ENCODE measurements around the gene PPP1R1A. TPM values are rescaled to one million over a fixed set of nuclear protein-coding genes. Genes with fewer than 3 reads are reported as not detected.

The PPP1R1A gene
- total RNA-seq, 4 donors from 2014 or later = 0.76 to 9.0 (median 2.4) TPM

- Histone ChIP-seq H3K27me3 (no peaks in the 10 kb centered on the region), H3K27ac (no peak overlapping the region), H3K9me3 (no peaks in the 10 kb centered on the region), H3K36me3 (no peaks in the 10 kb centered on the region), H3K4me1 (no peaks in the 10 kb centered on the region), H3K4me3 (no peak overlapping the region)
- DNase-seq = no peak
- TF ChIP-seq, protein P1, sequence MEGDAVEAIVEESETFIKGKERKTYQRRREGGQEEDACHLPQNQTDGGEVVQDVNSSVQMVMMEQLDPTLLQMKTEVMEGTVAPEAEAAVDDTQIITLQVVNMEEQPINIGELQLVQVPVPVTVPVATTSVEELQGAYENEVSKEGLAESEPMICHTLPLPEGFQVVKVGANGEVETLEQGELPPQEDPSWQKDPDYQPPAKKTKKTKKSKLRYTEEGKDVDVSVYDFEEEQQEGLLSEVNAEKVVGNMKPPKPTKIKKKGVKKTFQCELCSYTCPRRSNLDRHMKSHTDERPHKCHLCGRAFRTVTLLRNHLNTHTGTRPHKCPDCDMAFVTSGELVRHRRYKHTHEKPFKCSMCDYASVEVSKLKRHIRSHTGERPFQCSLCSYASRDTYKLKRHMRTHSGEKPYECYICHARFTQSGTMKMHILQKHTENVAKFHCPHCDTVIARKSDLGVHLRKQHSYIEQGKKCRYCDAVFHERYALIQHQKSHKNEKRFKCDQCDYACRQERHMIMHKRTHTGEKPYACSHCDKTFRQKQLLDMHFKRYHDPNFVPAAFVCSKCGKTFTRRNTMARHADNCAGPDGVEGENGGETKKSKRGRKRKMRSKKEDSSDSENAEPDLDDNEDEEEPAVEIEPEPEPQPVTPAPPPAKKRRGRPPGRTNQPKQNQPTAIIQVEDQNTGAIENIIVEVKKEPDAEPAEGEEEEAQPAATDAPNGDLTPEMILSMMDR (IDR thresholded peaks at IDR 0.05) = no peak
- TF ChIP-seq POLR2A (IDR thresholded peaks at IDR 0.05) = no peak
- intact Hi-C loops (cut with DNase I; ENCODE audit: low total_unique reads) = no loop called here
Observed at GRCh38 chr12:54595471-54595870, 7.0 kb upstream of the PPP1R1A start.

DNA sequence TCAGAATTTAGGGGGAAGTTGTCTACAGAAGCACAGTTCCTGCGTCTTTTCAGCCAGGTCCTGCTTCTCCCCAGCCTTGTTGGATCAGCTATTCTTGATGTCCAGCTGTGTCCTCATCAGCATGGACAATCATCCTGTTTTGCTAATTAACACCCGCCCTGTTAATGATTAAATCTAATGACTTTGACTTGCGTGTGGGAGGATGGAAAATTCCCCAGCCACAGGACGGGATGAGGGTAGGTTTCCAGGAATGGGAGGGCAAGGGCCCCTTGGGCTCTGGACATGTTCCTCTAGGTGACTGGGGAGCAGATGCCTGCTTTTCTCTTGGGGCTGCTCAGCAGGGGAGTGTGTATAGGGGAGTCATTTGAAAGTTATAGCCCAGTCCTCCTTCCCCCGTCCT, 5.3 kb upstream of the PPP1R1A start:
- Histone ChIP-seq H3K27me3 (no peaks in the 10 kb centered on the region), H3K4me1 (no peaks in the 10 kb centered on the region), H3K27ac (no peak overlapping the region), H3K36me3 (no peaks in the 10 kb centered on the region), H3K9me3 (no peaks in the 10 kb centered on the region), H3K4me3 (no peak overlapping the region)
- no peak for DNase-seq
- no peak for TF ChIP-seq POLR2A (IDR thresholded peaks at IDR 0.05)
- TF ChIP-seq, protein P1 (IDR thresholded peaks at IDR 0.05) = no peak
- intact Hi-C loops (cut with DNase I; ENCODE audit: low total_unique reads) = no loop called here

DNA sequence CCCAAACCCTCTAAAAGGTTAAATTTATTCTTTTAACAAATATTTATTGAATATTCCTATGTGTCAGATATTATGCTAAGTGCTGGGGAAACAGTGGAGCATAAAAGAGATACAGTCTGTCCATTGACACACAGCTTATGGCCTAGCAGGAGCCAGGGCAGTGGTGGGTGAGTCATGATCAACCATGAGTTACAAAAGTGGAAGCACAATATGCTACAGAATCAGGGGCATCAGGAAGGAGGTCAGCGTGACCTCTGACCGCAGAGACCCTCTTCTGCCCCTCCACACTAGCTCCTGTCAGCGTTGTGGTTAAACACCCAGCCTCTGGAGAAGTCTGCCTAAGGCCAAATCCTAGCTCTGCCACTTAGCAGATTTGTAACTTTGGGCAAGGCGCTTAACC, 4.7 kb upstream of the PPP1R1A start:
- H3K4me1 ChIP-seq = peaks cover 0 to 1% of the 10 kb centered on the region in 2 donors
- no peaks in the 10 kb centered on the region for H3K9me3 ChIP-seq
- intact Hi-C loops (cut with DNase I; ENCODE audit: low total_unique reads) = no loop called here
- no peaks in the 10 kb centered on the region for H3K36me3 ChIP-seq
- H3K4me3 ChIP-seq = no peak overlapping the region
- TF ChIP-seq POLR2A (IDR thresholded peaks at IDR 0.05) = no peak
- TF ChIP-seq, protein P1 (IDR thresholded peaks at IDR 0.05) = no peak
- H3K27me3 ChIP-seq = no peaks in the 10 kb centered on the region
- H3K27ac ChIP-seq = no peak overlapping the region
- DNase-seq = no peak

- Histone ChIP-seq H3K4me3 (no peak overlapping the region), H3K9me3 (no peaks in the 10 kb centered on the region), H3K27me3 (no peaks in the 10 kb centered on the region), H3K4me1 (peaks cover 0 to 9% of the 10 kb centered on the region in 2 donors), H3K27ac (no peak overlapping the region), H3K36me3 (no peaks in the 10 kb centered on the region)
- no peak for DNase-seq
- TF ChIP-seq, protein P1 (IDR thresholded peaks at IDR 0.05) = no peak
- TF ChIP-seq POLR2A (IDR thresholded peaks at IDR 0.05) = no peak
- intact Hi-C loops (cut with DNase I; ENCODE audit: low total_unique reads) = no loop called here
Observed at GRCh38 chr12:54592316-54592715, 3.9 kb upstream of the PPP1R1A start.

DNA sequence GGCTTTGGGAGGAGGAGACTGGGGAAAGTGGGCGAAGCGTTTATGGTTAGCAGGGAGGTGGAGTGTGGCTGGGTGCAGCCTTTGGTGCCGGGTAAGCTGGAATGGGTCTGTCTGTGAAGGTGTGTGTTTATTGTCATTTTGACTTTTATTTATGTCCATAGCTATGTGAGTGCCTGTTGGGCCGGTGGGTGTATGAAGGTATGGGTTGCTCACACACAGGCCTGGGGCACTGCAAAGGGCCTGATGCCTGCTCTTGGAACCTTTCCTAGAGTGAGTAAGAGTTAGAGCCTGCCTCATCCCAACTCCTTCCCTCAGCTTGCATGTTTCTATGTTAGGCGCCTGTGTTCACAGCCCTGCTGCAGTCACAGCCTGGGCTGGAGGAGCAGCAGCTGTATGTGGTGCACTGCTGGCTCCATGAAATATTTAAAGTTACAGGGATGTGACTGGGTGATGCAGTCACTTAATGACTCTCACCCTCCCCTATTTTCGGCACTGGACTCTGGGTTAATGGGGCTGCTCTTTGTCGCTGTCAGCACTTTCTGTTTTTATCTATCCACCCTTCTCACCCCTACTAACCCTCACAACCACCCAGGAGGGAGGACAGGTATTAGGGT, 2.6 kb upstream of the PPP1R1A start:
- no peaks in the 10 kb centered on the region for H3K36me3 ChIP-seq
- DNase-seq = peak in 1 of 2 donors; percentile 25
- H3K9me3 ChIP-seq = no peaks in the 10 kb centered on the region
- H3K27ac ChIP-seq = peak overlapping the region in 1 of 2 donors; percentile 51
- intact Hi-C loops (cut with DNase I; ENCODE audit: low total_unique reads) = no loop called here
- H3K4me1 ChIP-seq = peaks cover 0 to 10% of the 10 kb centered on the region in 2 donors
- TF ChIP-seq, protein P1 (IDR thresholded peaks at IDR 0.05) = no peak
- TF ChIP-seq POLR2A (IDR thresholded peaks at IDR 0.05) = no peak
- H3K27me3 ChIP-seq = no peaks in the 10 kb centered on the region
- no peak overlapping the region for H3K4me3 ChIP-seq

Measured in uterus (tissue), 4 donors.